HG03135 (cell line): ENCODE measurements around the gene IGSF21.

Experiments
- ATAC-seq: cut with Tn5 transposase; IDR thresholded peaks from one replicate; pipeline ENCODE4 v1.9.1; 2021; ENCODE audit warnings: mild to moderate bottlenecking, moderate library complexity; ENCODE audit not compliant: unreplicated experiment

IGSF21 gene

GRCh38 chr1:18118491-18118890, 10.9 kb downstream of the IGSF21 start:
- no peak for ATAC-seq

GRCh38 chr1:18119289-18119688, 11.7 kb downstream of the IGSF21 start:
- ATAC-seq = no peak

- no peak for ATAC-seq
Measured at GRCh38 chr1:18119771-18120377, 12.3 kb downstream of the IGSF21 start.

- ATAC-seq = no peak
Measured at GRCh38 chr1:18120638-18121037, 13.0 kb downstream of the IGSF21 start.

GRCh38 chr1:18121072-18121820, 13.6 kb downstream of the IGSF21 start:
- ATAC-seq = no peak

- no peak for ATAC-seq
Measured at GRCh38 chr1:18123467-18123992, 15.9 kb downstream of the IGSF21 start.

GRCh38 chr1:18124977-18125376, 17.4 kb downstream of the IGSF21 start:
- no peak for ATAC-seq

GRCh38 chr1:18126616-18127015, 19.0 kb downstream of the IGSF21 start:
- no peak for ATAC-seq

GRCh38 chr1:18128298-18128697, 20.7 kb downstream of the IGSF21 start:
- no peak for ATAC-seq

- ATAC-seq = no peak
Measured at GRCh38 chr1:18130356-18130755, 22.8 kb downstream of the IGSF21 start.

GRCh38 chr1:18132022-18132710, 24.6 kb downstream of the IGSF21 start:
- no peak for ATAC-seq

- ATAC-seq = no peak
Measured at GRCh38 chr1:18132711-18133541, 25.3 kb downstream of the IGSF21 start.

GRCh38 chr1:18134324-18135046, 26.9 kb downstream of the IGSF21 start:
- no peak for ATAC-seq

- ATAC-seq = no peak
Measured at GRCh38 chr1:18137759-18138345, 30.3 kb downstream of the IGSF21 start.

GRCh38 chr1:18139198-18139981, 31.8 kb downstream of the IGSF21 start:
- no peak for ATAC-seq

GRCh38 chr1:18140411-18140810, 32.8 kb downstream of the IGSF21 start:
- ATAC-seq = no peak

- no peak for ATAC-seq
Measured at GRCh38 chr1:18141661-18142060, 34.1 kb downstream of the IGSF21 start.

- ATAC-seq = no peak
Measured at GRCh38 chr1:18142471-18142870, 34.9 kb downstream of the IGSF21 start.

- ATAC-seq = no peak
Measured at GRCh38 chr1:18142969-18143368, 35.4 kb downstream of the IGSF21 start.
